HepG2 (cell line): Measurements from ENCODE around the gene SSH3. TPM values are rescaled to one million over a fixed set of nuclear protein-coding genes. Genes with fewer than 3 reads are reported as not detected.

Experiments used
- DMAP1 ChIP-seq: IDR thresholded peaks from 2 replicates; pipeline ENCODE4 v1.6.1; 2016
- ELF4 ChIP-seq: sonication (generic); formaldehyde crosslinking; IDR thresholded peaks from 2 replicates; pipeline ENCODE4 v1.5.0; 2020; ENCODE audit warnings: missing genetic modification reagents, mild to moderate bottlenecking, moderate library complexity, borderline replicate concordance
- HIVEP1 ChIP-seq: sonication (generic); formaldehyde crosslinking; IDR thresholded peaks from 2 replicates; pipeline ENCODE4 v1.4.0; 2020; ENCODE audit warnings: mild to moderate bottlenecking, missing genetic modification reagents
- NFKBIZ ChIP-seq: IDR thresholded peaks from 2 replicates; pipeline ENCODE4 v1.6.1; 2018; ENCODE audit warnings: missing genetic modification reagents, missing compliant biosample characterization
- PHF8 ChIP-seq: sonication (generic); formaldehyde crosslinking; IDR thresholded peaks from 2 replicates; pipeline ENCODE4 v1.5.0; 2020; ENCODE audit warnings: missing genetic modification reagents
- PTBP1 ChIP-seq: fragments of 200-400 bp; formaldehyde crosslinking; IDR thresholded peaks from 2 replicates; pipeline ENCODE4 v1.6.1; 2018; ENCODE audit warnings: low read length, low read depth; ENCODE audit not compliant: poor library complexity, severe bottlenecking
- REXO4 ChIP-seq: sonication (generic); formaldehyde crosslinking; IDR thresholded peaks from 2 replicates; pipeline ENCODE4 v1.8.0; 2022; ENCODE audit warnings: missing genetic modification reagents, mild to moderate bottlenecking, borderline replicate concordance
- YEATS2 ChIP-seq: sonication (generic); formaldehyde crosslinking; IDR thresholded peaks from 2 replicates; pipeline ENCODE4 v1.4.0; 2020; ENCODE audit warnings: missing genetic modification reagents, borderline replicate concordance
- ZBTB7A ChIP-seq: sonication (generic); formaldehyde crosslinking; IDR thresholded peaks from 2 replicates; pipeline ENCODE4 v1.8.0; 2022; ENCODE audit warnings: mild to moderate bottlenecking, missing genetic modification reagents
- ZNF619 ChIP-seq: sonication (generic); formaldehyde crosslinking; IDR thresholded peaks from 2 replicates; pipeline ENCODE4 v1.4.0; 2020; ENCODE audit warnings: mild to moderate bottlenecking, missing genetic modification reagents
- polyA plus RNA-seq, 8 experiments: library from polyadenylated mRNA; depleted of rRNA in 3 of 8; stranded (reverse) in 7 of 8; unstranded in 1 of 8; fragments of >200 nt; fragmentation: Illumina TruSeq in 4 of 8; extraction: Trizol in 4 of 8; gene quantifications; 2 replicates each; pipeline versions ENCODE4 v1.2.1 to v1.2.3, GENCODE V29; 2011 to 2016; ENCODE audit warnings: low read depth in 4 of 8, missing spikeins in 1 of 8, mixed read lengths in 1 of 8; ENCODE audit not compliant: insufficient read depth in 1 of 8
- total RNA-seq, 5 experiments: library from RNA; depleted of rRNA; stranded (reverse); fragments of >200 nt; fragmentation: Illumina TruSeq; extraction: Trizol; gene quantifications; 2 replicates each; pipeline ENCODE4 v1.2.3, GENCODE V29; 2016; ENCODE audit warnings: low read depth in 1 of 5
- TF ChIP-seq, protein P1 (sequence below): fragments of 450-650 bp; IDR thresholded peaks from 2 replicates; pipeline ENCODE4 v1.6.1; 2017
- TF ChIP-seq, protein P2 (sequence below): sonication (generic); formaldehyde crosslinking; IDR thresholded peaks from 2 replicates; pipeline ENCODE4 v1.4.0; 2020; ENCODE audit warnings: missing genetic modification reagents, borderline replicate concordance
- TF ChIP-seq, protein P3 (sequence below): sonication (generic); formaldehyde crosslinking; IDR thresholded peaks from one replicate; pipeline ENCODE4 v1.5.1; 2020; ENCODE audit warnings: mild to moderate bottlenecking, missing genetic modification reagents; ENCODE audit errors: not compliant biosample characterization

The SSH3 gene
- total and polyA plus RNA-seq, 2 of the 13 experiments (the other 11 are each of a cell fraction or from before 2014, with no cell fraction given): 12.4 to 18.8 TPM

DNA sequence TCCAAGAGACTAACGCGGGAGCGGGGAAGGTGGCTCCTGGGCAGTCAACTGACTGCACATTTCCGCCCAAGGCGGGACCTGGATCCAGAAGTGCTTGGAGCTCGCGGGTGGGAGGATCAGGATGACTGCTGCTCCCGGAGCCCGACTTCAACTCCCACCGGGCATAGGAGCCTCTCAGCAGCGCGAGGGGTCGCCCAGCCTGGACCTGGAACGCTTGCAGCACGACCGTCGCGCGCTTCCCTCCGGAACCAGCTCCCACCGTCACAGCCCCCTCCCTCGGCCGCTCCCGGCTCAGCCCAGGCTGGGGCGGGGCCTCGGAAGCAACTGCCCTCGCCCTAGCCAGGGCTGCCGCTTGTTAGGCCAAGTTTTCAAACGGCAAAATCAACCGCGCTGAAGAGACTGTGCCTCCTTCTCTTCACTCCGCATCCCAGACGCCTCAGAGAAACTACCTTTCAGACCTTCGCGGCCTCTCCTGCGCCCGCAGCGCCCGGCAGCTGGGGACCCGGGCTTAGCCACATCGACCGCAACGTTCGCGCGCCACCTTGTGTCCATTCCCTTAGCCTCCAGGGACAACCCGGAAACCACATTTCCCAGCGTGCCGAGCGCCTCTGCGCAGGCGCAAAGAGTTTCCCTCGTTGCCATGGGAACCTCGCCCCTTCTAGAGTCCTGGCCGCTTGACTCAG lies 14.0 kb downstream of the SSH3 start (continued):
- TF ChIP-seq ELF4 (CRISPR knock-in tag) (peak; percentile 87), REXO4 (no peak), DMAP1 (peak; percentile 56), YEATS2 (CRISPR knock-in tag) (peak; percentile 61; the same call in 1 of the 2 replicates), PTBP1 (no peak), ZNF619 (CRISPR knock-in tag) (peak; percentile 83; the same call in 1 of the 2 replicates), HIVEP1 (CRISPR knock-in tag) (peak; percentile 77; the same call in 1 of the 2 replicates), PHF8 (CRISPR knock-in tag) (peak; percentile 78; the same call in 1 of the 2 replicates), ZBTB7A (no peak; the same call in 1 of the 2 replicates), NFKBIZ (CRISPR knock-in tag) (0 out of 2 replicates have a peak, but pooled peaks have one; percentile 41)
- TF ChIP-seq, protein P1, sequence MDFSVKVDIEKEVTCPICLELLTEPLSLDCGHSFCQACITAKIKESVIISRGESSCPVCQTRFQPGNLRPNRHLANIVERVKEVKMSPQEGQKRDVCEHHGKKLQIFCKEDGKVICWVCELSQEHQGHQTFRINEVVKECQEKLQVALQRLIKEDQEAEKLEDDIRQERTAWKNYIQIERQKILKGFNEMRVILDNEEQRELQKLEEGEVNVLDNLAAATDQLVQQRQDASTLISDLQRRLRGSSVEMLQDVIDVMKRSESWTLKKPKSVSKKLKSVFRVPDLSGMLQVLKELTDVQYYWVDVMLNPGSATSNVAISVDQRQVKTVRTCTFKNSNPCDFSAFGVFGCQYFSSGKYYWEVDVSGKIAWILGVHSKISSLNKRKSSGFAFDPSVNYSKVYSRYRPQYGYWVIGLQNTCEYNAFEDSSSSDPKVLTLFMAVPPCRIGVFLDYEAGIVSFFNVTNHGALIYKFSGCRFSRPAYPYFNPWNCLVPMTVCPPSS: no peak
- TF ChIP-seq, protein P2, sequence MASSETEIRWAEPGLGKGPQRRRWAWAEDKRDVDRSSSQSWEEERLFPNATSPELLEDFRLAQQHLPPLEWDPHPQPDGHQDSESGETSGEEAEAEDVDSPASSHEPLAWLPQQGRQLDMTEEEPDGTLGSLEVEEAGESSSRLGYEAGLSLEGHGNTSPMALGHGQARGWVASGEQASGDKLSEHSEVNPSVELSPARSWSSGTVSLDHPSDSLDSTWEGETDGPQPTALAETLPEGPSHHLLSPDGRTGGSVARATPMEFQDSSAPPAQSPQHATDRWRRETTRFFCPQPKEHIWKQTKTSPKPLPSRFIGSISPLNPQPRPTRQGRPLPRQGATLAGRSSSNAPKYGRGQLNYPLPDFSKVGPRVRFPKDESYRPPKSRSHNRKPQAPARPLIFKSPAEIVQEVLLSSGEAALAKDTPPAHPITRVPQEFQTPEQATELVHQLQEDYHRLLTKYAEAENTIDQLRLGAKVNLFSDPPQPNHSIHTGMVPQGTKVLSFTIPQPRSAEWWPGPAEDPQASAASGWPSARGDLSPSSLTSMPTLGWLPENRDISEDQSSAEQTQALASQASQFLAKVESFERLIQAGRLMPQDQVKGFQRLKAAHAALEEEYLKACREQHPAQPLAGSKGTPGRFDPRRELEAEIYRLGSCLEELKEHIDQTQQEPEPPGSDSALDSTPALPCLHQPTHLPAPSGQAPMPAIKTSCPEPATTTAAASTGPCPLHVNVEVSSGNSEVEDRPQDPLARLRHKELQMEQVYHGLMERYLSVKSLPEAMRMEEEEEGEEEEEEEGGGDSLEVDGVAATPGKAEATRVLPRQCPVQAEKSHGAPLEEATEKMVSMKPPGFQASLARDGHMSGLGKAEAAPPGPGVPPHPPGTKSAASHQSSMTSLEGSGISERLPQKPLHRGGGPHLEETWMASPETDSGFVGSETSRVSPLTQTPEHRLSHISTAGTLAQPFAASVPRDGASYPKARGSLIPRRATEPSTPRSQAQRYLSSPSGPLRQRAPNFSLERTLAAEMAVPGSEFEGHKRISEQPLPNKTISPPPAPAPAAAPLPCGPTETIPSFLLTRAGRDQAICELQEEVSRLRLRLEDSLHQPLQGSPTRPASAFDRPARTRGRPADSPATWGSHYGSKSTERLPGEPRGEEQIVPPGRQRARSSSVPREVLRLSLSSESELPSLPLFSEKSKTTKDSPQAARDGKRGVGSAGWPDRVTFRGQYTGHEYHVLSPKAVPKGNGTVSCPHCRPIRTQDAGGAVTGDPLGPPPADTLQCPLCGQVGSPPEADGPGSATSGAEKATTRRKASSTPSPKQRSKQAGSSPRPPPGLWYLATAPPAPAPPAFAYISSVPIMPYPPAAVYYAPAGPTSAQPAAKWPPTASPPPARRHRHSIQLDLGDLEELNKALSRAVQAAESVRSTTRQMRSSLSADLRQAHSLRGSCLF (CRISPR knock-in tag): no peak
- TF ChIP-seq, protein P3, sequence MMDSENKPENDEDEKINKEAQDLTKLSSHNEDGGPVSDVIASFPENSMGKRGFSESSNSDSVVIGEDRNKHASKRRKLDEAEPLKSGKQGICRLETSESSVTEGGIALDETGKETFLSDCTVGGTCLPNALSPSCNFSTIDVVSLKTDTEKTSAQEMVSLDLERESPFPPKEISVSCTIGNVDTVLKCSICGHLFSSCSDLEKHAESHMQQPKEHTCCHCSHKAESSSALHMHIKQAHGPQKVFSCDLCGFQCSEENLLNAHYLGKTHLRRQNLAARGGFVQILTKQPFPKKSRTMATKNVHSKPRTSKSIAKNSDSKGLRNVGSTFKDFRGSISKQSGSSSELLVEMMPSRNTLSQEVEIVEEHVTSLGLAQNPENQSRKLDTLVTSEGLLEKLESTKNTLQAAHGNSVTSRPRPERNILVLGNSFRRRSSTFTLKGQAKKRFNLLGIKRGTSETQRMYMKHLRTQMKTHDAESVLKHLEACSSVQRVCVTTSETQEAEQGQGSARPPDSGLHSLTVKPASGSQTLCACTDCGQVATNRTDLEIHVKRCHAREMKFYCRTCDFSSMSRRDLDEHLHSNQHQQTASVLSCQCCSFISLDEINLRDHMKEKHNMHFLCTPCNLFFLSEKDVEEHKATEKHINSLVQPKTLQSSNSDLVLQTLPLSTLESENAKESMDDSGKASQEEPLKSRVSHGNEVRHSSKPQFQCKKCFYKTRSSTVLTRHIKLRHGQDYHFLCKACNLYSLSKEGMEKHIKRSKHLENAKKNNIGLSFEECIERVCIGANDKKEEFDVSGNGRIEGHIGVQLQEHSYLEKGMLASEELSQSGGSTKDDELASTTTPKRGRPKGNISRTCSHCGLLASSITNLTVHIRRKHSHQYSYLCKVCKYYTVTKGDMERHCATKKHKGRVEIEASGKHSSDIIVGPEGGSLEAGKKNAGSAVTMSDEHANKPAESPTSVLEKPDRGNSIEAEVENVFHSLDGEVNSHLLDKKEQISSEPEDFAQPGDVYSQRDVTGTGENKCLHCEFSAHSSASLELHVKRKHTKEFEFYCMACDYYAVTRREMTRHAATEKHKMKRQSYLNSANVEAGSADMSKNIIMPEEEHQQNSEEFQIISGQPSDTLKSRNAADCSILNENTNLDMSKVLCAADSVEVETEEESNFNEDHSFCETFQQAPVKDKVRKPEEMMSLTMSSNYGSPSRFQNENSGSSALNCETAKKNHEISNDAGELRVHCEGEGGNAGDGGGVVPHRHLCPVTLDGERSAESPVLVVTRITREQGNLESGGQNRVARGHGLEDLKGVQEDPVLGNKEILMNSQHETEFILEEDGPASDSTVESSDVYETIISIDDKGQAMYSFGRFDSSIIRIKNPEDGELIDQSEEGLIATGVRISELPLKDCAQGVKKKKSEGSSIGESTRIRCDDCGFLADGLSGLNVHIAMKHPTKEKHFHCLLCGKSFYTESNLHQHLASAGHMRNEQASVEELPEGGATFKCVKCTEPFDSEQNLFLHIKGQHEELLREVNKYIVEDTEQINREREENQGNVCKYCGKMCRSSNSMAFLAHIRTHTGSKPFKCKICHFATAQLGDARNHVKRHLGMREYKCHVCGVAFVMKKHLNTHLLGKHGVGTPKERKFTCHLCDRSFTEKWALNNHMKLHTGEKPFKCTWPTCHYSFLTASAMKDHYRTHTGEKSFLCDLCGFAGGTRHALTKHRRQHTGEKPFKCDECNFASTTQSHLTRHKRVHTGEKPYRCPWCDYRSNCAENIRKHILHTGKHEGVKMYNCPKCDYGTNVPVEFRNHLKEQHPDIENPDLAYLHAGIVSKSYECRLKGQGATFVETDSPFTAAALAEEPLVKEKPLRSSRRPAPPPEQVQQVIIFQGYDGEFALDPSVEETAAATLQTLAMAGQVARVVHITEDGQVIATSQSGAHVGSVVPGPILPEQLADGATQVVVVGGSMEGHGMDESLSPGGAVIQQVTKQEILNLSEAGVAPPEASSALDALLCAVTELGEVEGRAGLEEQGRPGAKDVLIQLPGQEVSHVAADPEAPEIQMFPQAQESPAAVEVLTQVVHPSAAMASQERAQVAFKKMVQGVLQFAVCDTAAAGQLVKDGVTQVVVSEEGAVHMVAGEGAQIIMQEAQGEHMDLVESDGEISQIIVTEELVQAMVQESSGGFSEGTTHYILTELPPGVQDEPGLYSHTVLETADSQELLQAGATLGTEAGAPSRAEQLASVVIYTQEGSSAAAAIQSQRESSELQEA (CRISPR knock-in tag): no peak
